ENCODE data around the gene OPN1SW. TPM values are rescaled to one million over a fixed set of nuclear protein-coding genes. Genes with fewer than 3 reads are reported as not detected.
A peak's percentile ranks its signal among the peaks of the same experiment; 100 is the strongest.

The OPN1SW gene
- total RNA-seq, 1 donor from 2014 or later = not detected

- TF ChIP-seq CTCF (IDR thresholded peaks at IDR 0.05; ENCODE audit: unreplicated experiment) = no peak
- H3K36me3 Mint-ChIP-seq = peaks cover 35% of the 10 kb centered on the region
- DNase-seq (ENCODE audit: low spot score in 2 of 2, unreplicated experiment in 2 of 2) = no peak
- no peak overlapping the region for H3K27ac Mint-ChIP-seq
- H3K4me1 Mint-ChIP-seq = peaks cover 18% of the 10 kb centered on the region
- H3K9me3 Mint-ChIP-seq = no peaks in the 10 kb centered on the region
- H3K27me3 Mint-ChIP-seq (ENCODE audit: low read depth) = no peaks in the 10 kb centered on the region
- no peak overlapping the region for H3K4me3 Mint-ChIP-seq
Observed at GRCh38 chr7:128745706-128746105, 29.9 kb downstream of the OPN1SW start.

- H3K4me1 Mint-ChIP-seq = peaks cover 27% of the 10 kb centered on the region
- DNase-seq (ENCODE audit: low spot score in 2 of 2, unreplicated experiment in 2 of 2) = no peak
- H3K36me3 Mint-ChIP-seq = peaks cover 26% of the 10 kb centered on the region
- H3K9me3 Mint-ChIP-seq = no peaks in the 10 kb centered on the region
- no peak for TF ChIP-seq CTCF (IDR thresholded peaks at IDR 0.05; ENCODE audit: unreplicated experiment)
- peak overlapping the region; percentile 1 for H3K27ac Mint-ChIP-seq
- H3K4me3 Mint-ChIP-seq = no peak overlapping the region
- no peaks in the 10 kb centered on the region for H3K27me3 Mint-ChIP-seq (ENCODE audit: low read depth)
Observed at GRCh38 chr7:128744366-128744905, 31.2 kb downstream of the OPN1SW start.

- TF ChIP-seq CTCF (IDR thresholded peaks at IDR 0.05; ENCODE audit: unreplicated experiment) = no peak
- Mint-ChIP-seq H3K36me3 (peaks cover 17% of the 10 kb centered on the region), H3K27ac (no peak overlapping the region), H3K4me3 (no peak overlapping the region), H3K27me3 (ENCODE audit: low read depth) (no peaks in the 10 kb centered on the region), H3K4me1 (peaks cover 33% of the 10 kb centered on the region), H3K9me3 (no peaks in the 10 kb centered on the region)
- DNase-seq (ENCODE audit: low spot score in 2 of 2, unreplicated experiment in 2 of 2) = no peak
Observed at GRCh38 chr7:128743112-128743772, 32.4 kb downstream of the OPN1SW start.

- Mint-ChIP-seq H3K4me1 (peaks cover 38% of the 10 kb centered on the region), H3K27ac (no peak overlapping the region)
Observed at GRCh38 chr7:128742206-128742605, 33.4 kb downstream of the OPN1SW start.

GRCh38 chr7:128741491-128741890 is 34.1 kb downstream of the OPN1SW start:
- Mint-ChIP-seq H3K27me3 (ENCODE audit: low read depth) (no peaks in the 10 kb centered on the region), H3K27ac (peak overlapping the region; percentile 1), H3K4me1 (peaks cover 38% of the 10 kb centered on the region), H3K9me3 (no peaks in the 10 kb centered on the region), H3K4me3 (peak overlapping the region; percentile 36), H3K36me3 (peaks cover 5% of the 10 kb centered on the region)
- DNase-seq (ENCODE audit: low spot score in 2 of 2, unreplicated experiment in 2 of 2) = no peak
- no peak for TF ChIP-seq CTCF (IDR thresholded peaks at IDR 0.05; ENCODE audit: unreplicated experiment)

More at GRCh38 chr7:128742206-128742605, 33.4 kb downstream of the OPN1SW start:
- H3K4me3 Mint-ChIP-seq = no peak overlapping the region
- no peak for DNase-seq (ENCODE audit: low spot score in 2 of 2, unreplicated experiment in 2 of 2)
- no peaks in the 10 kb centered on the region for H3K27me3 Mint-ChIP-seq (ENCODE audit: low read depth)
- TF ChIP-seq CTCF (IDR thresholded peaks at IDR 0.05; ENCODE audit: unreplicated experiment) = no peak
- H3K9me3 Mint-ChIP-seq = no peaks in the 10 kb centered on the region
- H3K36me3 Mint-ChIP-seq = peaks cover 9% of the 10 kb centered on the region
